HG03135 (cell line): ENCODE data around the gene CRTC3.
"Not testable (repeated sequence)": the region's sequence is repeated elsewhere in the genome, so short reads cannot be mapped to it uniquely, and the experiment has no call there.

Experiments used
- ATAC-seq: cut with Tn5 transposase; IDR thresholded peaks from one replicate; pipeline ENCODE4 v1.9.1; 2021; ENCODE audit warnings: mild to moderate bottlenecking, moderate library complexity; ENCODE audit not compliant: unreplicated experiment

CRTC3 gene

GRCh38 chr15:90529371-90530249, at the start of gene CRTC3:
TSS of gene CRTC3 (plus strand) at chr15:90529923. CDS start at chr15:90530072, 149 bp downstream.
- ATAC-seq: peak; percentile 64

GRCh38 chr15:90481023-90481422, 48.7 kb upstream of the CRTC3 start:
- ATAC-seq: no peak

GRCh38 chr15:90482124-90483011, 47.4 kb upstream of the CRTC3 start:
- ATAC-seq: no peak

- no peak for ATAC-seq
These were observed 46.8 kb upstream of the CRTC3 start for GRCh38 chr15:90483012-90483307.

- ATAC-seq: no peak
These were observed 46.1 kb upstream of the CRTC3 start for GRCh38 chr15:90483637-90484036.

GRCh38 chr15:90487186-90487585, 42.5 kb upstream of the CRTC3 start:
- no peak for ATAC-seq

- ATAC-seq: no peak
These were observed 40.2 kb upstream of the CRTC3 start for GRCh38 chr15:90489514-90489913.

GRCh38 chr15:90489944-90490343, 39.8 kb upstream of the CRTC3 start:
- ATAC-seq: no peak

GRCh38 chr15:90493647-90494046, 36.1 kb upstream of the CRTC3 start:
- no peak for ATAC-seq

GRCh38 chr15:90495067-90495466, 34.7 kb upstream of the CRTC3 start:
- no peak for ATAC-seq

GRCh38 chr15:90496791-90497190, 32.9 kb upstream of the CRTC3 start:
- ATAC-seq: no peak

- ATAC-seq: no peak
These were observed 32.3 kb upstream of the CRTC3 start for GRCh38 chr15:90497376-90497775.

GRCh38 chr15:90497912-90498311, 31.8 kb upstream of the CRTC3 start:
- ATAC-seq: no peak

GRCh38 chr15:90500171-90500570, 29.6 kb upstream of the CRTC3 start:
- ATAC-seq: no peak

GRCh38 chr15:90501898-90502297, 27.8 kb upstream of the CRTC3 start:
- no peak for ATAC-seq

GRCh38 chr15:90510781-90511180, 18.9 kb upstream of the CRTC3 start:
- ATAC-seq: not testable (repeated sequence)

- not testable (repeated sequence) for ATAC-seq
These were observed 18.5 kb upstream of the CRTC3 start for GRCh38 chr15:90511211-90511618.

GRCh38 chr15:90512276-90512675, 17.4 kb upstream of the CRTC3 start:
- no peak for ATAC-seq

- no peak for ATAC-seq
These were observed 16.7 kb upstream of the CRTC3 start for GRCh38 chr15:90512981-90513380.

GRCh38 chr15:90513448-90513847, 16.3 kb upstream of the CRTC3 start:
- ATAC-seq: no peak

- not testable (repeated sequence) for ATAC-seq
These were observed 15.8 kb upstream of the CRTC3 start for GRCh38 chr15:90513893-90514292.

- ATAC-seq: no peak
These were observed 10.0 kb upstream of the CRTC3 start for GRCh38 chr15:90519688-90520087.
